ENCODE data around the gene FTSJ3. TPM values are rescaled to one million over a fixed set of nuclear protein-coding genes. Genes with fewer than 3 reads are reported as not detected.
"Not testable (repeated sequence)": the region's sequence is repeated elsewhere in the genome, so short reads cannot be mapped to it uniquely, and the experiment has no call there.

The FTSJ3 gene
- total RNA-seq, 1 donor from 2014 or later: 18.7 TPM

DNA sequence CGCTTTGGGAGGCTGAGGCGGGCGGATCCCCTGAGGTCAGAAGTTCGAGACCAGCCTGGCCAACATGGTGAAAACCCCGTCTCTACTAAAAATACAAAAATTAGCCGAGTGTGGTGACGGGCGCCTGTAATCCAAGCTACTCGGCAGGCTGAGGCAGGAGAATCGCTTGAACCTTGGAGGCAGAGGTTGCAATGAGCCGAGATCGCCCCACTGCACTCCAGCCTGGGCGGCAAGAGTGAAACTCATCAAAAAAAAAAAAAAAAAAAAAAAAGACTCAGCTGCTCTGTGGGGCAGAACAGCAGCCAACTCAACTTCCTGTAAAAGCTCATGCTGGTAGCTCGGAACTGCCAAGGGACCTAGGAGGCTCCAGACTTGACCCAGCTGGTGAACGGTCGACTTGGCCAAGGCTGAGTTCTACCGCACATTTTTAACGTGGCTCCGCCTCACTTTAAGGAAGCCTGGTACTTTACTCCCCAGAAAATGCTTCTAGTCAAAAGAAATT is 16.0 kb upstream of the FTSJ3 start:
- not testable (repeated sequence) for ATAC-seq

DNA sequence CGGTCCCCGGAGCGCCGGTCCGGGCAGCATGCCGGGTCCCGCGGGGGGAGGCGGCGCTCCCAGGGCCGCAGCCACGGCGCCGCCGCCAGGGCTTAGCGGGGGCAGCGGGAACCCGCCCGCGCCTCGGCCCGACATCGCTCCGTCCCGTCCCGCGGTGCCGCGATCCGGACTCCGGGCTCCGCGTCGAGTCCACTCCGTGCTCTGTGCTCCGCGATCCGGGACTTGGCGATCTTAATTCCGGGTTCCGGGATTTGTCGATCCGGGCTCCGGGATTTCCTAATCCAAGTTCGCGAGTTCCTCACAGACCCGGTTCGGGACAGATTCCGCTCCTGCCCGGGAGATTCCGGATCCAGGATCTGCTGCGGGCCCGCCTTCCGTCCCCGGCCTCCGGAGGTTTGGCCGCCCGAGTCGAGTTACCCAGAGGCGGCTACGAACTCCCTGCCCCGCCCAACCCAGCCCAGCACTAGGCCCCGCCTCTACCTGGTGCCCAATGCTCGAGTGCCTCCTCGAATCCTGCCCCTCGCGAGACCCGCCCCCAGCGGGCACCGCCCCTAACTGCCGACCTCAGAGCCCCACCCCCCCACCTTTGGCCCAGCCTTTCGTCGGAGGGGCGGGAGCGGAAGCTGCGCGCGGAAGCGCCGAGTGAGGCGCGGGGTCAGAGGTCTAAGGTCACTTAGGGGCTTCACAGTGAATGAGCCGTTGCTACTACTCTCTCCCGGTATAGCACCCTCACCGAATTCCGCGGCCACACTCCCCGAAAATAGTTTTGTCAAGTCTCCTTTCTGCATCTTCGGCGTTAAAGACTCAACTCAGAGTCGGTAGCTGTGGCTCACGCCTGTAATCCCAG is 15.3 kb upstream of the FTSJ3 start, which contains the start of gene SMARCD2:
TSS of gene SMARCD2 (minus strand) at position 146 of the 847 bp plus-strand sequence. CDS start at position 135, 11 bp downstream.
- ATAC-seq: peak; percentile 92

DNA sequence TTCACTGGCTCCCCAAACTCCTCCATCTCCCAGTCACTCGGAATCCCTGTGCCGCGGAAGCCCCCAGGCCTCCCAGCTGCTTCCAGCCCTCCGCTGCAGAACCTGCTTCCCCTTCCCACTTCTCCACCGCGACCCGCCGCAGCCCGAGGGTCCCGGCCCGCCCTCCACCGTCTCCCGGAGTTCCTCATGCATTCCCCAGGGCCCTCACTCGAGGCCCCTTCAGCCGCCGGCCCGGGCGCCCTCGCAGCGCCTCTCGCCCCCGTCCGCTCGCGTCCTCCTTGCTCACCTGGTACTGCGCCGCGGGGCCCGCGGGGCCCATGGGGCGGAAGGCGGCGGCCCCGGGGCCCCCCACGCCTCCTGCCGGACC is 14.7 kb upstream of the FTSJ3 start:
- no peak for ATAC-seq

DNA sequence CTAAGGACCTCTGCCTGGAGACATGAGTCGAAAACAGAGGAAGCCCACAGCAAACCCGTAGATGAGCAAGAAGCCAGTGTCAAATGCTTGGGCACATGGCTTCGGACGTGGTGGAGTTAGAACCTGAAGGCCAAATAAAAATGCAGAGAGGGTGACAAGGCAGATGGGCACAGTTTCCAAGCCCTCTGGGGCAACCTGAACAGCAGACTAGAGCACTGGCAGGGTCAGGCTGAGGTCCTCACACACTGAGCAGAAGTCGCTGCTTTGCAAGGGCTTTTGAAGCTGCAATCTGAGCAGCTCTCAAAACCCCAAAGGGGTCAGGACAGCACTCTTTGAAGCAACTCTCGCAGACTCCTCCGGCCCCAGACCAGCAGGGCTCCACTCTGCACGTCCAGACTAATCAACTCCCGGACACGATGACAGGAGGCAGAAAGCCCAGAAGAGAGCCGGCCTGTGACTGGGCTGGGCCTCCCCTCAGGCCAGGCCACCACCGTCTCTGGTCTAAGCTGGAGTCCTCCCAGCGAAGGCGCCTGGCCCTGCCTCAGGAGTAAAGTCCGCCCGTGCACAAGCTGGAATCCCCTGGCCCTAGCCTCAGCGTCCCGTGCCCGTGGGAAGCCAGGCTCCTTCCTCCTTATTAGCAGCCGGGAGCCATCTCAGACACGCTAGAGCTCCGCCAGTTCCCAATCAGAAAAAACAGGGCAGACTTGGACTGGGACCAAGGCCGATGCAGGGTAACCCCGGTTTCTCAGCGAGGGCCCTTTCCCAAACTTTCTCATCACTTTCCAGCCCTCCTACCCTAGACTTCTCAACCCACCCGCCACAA is 14.1 kb upstream of the FTSJ3 start:
- ATAC-seq: no peak

DNA sequence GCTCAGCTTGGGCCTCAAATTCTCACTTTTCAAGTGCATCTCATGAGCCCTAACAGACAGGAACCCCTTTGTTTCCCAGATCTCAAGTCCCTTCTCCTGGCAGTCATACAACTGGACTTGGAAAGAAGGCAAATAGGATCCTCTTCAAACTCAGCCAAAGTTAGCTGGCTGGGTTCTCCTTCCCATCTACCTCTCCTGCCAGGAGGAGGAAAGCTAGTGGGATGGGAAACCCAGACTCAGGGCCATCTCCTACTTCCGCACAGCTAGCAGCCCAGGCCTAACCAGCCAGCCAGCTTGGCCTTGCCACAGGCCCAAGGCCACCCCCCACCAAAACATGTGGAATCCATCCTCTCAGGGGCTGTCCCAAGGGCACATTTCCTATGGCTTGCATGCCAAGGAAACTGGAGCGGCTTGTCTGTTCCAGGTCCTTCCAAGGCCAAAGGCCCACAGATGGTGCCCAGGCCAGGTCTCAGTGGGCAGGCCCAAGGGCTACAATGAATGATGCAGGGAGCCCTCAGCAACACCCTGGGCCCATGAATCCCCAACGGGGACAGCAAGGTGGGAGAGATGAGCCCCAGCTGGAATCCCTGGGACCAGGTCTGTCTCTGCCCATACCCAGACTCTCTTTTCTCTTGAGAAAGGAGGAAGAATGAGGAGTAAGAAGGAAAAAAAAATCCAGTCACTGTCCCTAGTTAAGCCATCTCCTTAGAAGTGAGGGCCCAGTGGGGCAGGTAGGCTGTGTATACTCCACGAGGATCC is 13.3 kb upstream of the FTSJ3 start:
- ATAC-seq: no peak

DNA sequence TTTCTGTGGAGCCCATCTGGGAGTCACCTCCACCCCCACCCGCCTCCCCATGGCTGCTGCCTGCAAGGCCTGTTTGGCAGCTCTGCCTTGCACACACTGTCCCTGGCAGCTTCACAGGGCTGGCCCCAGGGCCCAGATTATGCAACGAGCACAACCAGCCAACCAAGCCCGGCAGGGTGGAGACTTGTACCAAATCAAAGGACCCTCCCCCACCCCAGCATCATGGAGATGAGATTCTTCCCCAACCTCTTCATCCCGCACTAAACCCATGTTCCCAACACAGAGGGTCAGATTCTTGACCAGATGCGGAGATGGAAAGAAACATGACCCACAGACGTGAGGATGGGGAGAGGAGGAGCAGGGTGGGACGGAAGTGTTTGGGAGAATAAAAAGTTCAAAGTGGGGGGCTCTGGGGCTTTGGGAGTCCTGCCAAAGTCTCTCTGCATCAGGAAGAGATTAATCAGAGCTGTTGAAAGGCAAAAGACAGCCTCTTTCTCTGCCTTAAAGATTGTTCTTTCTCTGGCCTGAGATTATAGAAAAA is 11.2 kb upstream of the FTSJ3 start:
- peak; percentile 52 for ATAC-seq

DNA sequence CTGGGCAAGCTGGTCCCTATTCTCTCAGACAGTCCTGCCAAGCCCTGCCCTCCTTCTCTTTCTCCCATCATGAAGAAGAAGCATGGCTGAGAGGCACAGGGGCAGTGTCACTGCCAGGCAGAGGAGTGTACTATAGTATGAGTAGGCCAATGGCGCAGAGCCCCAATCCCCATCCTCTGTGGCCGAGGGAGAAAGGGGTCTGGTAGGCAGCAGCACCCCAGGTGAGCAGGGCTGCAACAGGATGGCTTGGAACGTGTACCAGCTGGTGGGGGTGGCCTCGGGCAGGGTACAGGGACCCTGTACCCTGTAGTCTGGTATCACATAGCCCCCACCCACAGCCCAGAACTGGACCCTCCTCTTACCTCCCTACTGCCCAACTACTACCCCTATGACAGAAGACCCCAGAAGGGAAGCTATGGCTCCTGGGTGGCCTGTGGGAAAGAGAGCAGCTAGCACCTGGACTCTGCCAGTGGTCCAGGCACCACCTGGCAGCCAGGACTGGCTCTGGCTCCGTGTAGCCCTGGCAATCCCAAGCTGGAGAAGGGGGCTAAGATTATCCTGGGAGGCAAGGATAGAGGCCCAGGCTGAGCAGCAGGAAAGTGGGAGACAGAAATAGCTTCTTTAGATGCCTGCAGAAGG is 10.6 kb upstream of the FTSJ3 start:
- ATAC-seq: no peak

DNA sequence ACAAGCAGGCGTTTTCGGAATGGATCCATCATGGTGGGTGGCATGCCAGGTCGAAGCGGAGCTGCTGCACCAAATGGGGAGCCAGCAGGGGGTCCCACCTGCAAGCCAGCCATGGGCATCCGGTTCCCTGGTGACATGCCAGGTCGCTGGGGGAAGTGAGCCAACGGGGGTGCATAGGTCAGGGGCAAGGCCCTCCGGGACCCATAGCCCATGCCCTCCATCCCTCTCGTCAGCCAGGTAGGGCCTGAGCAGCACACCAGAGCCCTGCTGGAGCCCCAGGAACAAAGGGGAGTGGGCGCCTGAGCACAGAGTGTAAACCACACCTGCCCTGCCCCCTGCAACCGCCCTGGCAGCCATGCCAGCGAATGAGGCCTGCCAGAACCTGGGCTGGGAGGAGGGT is 10.0 kb upstream of the FTSJ3 start:
- no peak for ATAC-seq

DNA sequence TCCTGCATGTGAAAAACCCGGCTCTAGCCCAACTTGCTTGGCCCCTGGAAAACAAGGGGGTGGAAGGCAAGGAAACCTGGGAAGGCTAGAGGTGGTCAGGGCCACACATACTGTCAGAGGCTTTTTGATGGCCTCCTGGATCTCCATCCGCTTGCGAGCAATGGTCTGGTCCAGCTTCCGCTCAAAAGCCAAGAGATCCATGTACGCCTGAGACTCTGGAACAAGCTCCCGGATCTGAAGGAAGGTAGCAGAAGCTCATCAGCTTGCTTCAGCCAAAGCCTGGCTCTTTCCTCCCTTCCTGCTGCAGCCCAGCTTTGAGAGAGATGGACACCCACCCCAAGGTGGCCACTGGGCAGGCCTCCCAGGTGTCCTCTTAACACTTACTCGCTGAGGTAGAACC is 9.3 kb upstream of the FTSJ3 start:
- no peak for ATAC-seq

DNA sequence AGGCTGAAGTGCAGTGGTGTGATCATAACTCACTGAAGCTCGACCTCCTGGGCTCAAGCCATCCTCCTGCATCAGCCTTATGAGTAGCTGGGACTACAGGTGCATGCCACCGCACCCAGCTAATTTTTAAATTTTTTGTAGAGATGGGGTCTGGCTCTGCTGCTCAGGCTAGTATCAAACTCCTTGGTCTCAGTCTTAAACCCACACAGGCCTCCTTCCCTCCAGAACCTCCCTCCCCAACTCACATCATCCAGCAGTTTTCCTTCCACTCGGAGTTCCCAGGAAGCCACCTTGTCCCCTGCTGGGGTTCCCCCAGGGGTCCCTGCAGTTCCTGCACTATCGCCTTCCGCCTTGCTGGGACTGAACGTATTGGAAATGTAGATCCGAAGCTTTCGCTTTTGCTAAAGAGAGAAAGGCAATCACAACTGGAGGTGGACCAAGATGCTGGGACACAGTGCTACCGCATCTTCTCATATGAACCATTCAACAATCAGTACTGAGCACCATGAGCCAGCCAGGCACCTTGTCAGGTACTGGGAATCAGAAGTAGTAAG is 7.8 kb upstream of the FTSJ3 start:
- no peak for ATAC-seq

DNA sequence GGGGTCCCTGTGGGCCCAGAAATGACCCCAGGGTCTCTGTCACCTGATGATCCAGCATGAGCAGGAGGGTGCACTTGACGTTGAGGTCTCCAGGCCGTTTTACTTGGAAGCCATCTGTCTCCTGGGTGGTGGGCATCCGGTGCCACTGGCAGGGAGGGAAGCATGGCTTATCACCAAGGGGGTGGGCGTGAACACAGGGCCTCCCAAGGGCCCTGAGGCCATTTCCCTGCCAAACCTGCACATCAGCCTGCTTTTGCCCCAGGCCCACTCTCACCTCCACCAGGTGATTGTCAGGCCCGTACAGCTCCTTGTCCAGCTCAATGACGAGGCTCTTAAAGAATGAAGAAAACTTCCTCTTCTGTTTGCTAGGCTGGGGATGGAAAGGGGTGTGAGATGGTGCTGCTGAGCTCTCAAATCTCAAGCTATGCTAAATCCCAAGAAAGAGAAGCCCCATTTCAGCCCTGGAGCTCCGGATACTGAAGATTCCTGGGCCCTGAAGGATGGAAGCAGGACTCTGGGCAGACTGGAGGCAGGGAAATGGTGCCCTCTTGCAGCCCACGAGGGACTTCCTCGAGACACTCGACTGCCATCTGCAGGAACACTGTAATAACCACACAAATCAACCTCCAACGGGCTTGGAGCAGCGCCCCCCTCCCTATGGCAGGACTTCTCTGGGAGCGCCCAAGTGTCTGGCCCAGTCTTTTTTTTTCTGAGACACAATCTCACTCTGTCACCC is 7.1 kb upstream of the FTSJ3 start:
- ATAC-seq: peak; percentile 48

DNA sequence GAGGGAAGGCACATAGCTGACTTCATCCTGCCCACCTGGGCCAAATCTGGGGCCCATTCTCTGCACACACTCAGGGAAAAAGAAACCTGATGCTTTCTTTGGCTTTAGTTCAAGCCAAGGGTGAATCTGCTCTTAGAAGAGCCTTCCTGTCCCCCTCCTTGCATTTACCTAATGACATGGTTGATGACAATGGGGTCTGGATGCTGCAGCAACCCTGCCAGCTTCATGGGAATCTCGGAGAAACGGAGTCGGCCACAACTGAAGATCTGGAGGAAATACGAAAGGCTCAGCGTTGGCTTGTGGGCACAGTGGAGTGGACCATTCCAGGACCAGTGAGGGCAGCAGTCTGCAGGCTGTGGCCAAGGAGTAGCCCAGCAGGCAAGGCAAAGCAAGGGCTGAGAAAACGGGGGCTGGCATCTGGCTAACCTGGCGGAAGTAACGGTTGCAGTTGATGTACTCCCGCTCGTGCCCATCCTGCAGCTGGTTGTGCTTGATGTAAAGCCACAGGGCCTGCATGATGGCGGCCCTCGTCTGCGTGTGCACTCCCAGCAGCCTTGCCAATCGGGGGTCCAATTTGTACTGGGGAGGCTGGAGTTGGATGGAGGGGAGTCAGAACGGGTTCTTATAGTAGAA is 6.4 kb upstream of the FTSJ3 start:
- ATAC-seq: no peak

DNA sequence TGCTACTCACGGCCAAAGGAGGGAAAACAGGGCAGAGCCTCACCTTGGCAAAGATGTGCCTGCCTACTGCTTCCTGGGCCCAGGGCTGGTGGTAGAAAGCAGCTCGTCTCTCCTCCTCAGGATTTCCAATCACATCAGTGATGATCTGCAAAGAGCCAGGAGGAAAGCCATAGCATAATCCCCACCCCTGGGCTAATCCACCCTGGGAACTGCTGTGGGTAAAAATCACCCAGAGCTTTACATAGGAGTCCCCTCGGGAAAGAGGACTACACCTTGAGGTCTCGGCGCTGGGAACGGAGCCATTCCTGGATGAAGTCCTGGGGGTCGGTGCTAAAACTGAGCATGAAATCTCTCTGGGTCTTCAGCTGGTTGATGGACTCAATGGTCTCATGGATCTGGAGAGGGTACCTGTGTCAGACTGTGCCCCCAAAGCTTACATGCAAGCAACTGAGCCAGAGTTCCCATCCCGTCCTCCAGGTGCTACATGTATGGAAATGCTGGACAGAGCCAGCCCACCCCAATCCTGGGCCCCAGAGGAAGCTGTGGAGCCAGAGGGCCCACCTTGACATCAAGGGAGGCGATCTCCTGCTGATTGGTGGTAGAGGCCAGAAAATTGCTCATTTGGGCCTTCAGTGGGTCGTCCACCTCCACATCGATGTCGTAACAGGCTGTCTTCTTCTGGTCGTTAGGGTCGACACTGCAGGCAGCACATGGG is 5.7 kb upstream of the FTSJ3 start:
- ATAC-seq: no peak

DNA sequence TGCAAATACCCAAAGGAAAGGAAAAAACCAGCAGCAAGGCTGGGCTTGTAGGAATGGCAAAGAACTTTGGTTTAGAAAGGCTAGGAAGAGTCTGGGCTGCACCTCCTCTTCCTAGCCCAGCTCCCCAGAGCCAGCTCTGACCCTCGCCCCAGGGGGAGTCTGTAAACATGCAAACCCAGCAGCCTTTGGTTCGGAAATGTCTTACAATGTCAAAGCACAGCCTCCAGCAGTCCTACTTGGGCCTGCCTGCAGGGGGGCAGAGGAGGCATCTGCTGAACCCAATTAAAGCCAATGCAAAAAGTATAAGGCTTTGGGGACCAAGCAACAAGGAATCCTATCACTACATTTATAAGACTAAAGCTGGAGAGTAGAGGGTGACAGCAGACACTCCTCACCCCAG is 5.0 kb upstream of the FTSJ3 start:
- no peak for ATAC-seq

DNA sequence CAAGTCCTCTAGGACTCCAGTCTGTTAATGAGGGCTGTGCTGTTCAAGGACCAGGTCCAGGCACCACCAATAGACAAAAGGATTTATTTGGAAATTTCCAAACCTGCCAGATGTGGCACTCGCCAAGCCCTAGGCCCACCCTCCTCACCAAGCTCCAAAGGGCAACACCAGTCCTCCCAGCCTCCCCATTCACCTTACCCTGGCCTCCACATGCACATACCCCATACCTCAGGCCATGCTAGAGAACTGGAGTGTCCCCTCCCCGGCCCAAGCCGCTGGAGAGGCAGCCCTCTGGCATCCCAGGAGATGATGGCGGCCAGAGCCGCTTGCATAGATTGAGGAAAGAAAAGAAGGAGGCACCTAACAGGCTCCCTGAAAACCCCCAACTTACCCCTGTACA is 4.6 kb upstream of the FTSJ3 start:
- ATAC-seq: no peak

DNA sequence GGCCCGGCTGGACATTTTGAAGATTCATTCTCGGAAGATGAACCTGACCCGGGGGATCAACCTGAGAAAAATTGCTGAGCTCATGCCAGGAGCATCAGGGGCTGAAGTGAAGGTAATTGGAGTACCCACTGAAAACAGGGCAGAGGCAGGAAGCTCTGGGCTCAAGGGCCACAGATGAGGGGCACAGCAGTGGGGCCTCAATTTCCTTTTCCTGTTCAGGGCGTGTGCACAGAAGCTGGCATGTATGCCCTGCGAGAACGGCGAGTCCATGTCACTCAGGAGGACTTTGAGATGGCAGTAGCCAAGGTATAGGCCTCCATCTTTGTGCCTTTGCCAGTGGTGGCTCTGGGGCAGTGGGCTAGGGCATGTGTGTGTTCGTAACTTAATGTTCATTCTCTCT is 4.0 kb upstream of the FTSJ3 start:
- ATAC-seq: no peak

DNA sequence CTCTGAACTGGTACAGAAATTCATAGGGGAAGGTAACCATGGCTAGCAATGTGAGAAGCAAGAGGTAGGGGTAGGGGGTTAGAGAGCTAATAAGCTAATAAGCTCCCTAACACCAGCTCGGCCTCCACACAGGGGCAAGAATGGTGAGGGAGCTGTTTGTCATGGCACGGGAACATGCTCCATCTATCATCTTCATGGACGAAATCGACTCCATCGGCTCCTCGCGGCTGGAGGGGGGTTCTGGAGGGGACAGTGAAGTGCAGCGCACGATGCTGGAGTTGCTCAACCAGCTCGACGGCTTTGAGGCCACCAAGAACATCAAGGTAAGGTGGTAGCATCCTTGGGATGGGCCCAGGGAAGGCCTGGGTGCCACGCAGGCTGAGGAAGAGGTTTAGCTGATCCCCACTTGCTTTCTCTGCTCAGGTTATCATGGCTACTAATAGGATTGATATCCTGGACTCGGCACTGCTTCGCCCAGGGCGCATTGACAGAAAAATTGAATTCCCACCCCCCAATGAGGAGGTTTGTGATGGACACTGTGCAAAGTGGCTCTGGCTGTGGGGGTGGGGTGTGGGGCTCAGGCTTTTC is 3.5 kb upstream of the FTSJ3 start:
- no peak for ATAC-seq

DNA sequence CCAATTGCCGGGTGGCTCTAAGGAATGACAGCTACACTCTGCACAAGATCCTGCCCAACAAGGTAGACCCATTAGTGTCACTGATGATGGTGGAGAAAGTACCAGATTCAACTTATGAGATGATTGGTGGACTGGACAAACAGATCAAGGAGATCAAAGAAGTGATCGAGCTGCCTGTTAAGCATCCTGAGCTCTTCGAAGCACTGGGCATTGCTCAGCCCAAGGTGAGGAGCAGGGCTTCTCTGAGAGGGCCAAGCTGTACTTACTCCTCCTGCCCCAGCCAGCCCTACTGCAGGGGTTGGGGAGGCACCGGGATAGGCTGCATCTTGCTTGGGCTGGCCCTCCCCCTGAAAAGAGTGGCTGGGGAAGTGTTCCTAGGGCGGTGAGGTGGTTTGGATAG is 2.8 kb upstream of the FTSJ3 start:
- ATAC-seq: no peak

DNA sequence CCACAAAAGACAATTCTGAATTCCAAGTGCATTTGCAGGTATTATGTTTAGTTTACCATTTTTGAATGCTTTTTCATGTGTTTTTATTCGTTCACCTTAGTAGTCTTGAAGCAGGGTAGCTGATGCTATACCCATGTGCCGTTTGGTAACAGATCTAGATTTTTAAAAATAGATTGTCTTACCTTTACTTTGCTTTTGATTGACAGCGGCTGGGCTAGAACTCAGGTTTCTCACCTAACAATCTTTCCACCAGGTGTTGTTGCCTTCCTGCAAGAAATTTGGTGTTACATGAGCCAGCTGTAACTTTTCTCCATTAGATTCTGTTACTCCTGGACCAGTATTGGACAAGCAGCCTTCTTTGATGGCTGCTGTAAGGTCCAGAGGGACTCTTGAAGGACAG is 1.5 kb upstream of the FTSJ3 start:
- ATAC-seq: no peak

Measured in esophagus mucosa (tissue), 1 donor.